Thyroid gland (tissue), 4 donors: ENCODE results near the gene CLP1. TPM values are rescaled to one million over a fixed set of nuclear protein-coding genes. Genes with fewer than 3 reads are reported as not detected.
A peak's percentile ranks its signal among the peaks of the same experiment; 100 is the strongest.

Source experiments
- DNase-seq, 2 donors: peaks; one replicate each; pipeline ENCODE4 v3.0.0-alpha.2; 2019
- H3K27ac ChIP-seq, 3 donors: fragments of 200-600 bp; sonication (generic); 1 replicate in 2 of 3; 2 replicates in 1 of 3; pipeline ENCODE4 v1.5.1; 2016 to 2019; ENCODE audit warnings: mild to moderate bottlenecking in 1 of 3, moderate library complexity in 1 of 3
- H3K27me3 ChIP-seq: fragments of 200-600 bp; sonication (generic); one replicate; pipeline ENCODE4 v1.5.1; 2019
- H3K36me3 ChIP-seq, 2 donors: fragments of 200-600 bp; sonication (generic); one replicate each; pipeline ENCODE4 v1.5.1; 2016 to 2019
- H3K4me1 ChIP-seq, 2 donors: fragments of 200-600 bp; sonication (generic); one replicate each; pipeline ENCODE4 v1.5.1; 2017 to 2019
- H3K4me3 ChIP-seq, 3 donors: fragments of 200-600 bp; sonication (generic); replicated peaks in 1 of 3; 1 replicate in 2 of 3; 2 replicates in 1 of 3; pipeline ENCODE4 v1.5.1; 2016; ENCODE audit warnings: mild to moderate bottlenecking in 1 of 3
- H3K9me3 ChIP-seq: fragments of 200-600 bp; sonication (generic); one replicate; pipeline ENCODE4 v1.5.1; 2017
- POLR2A ChIP-seq, 2 donors: fragments of 450-650 bp; IDR thresholded peaks; one replicate each; pipeline ENCODE4 v1.6.1; 2017; ENCODE audit warnings: antibody characterized with exemption in 2 of 2, mild to moderate bottlenecking in 2 of 2, moderate library complexity in 1 of 2
- WGBS, 2 donors: methylation state at CpG; one replicate each; pipeline ENCODE4 v1.1.5; 2017; 5-methylcytosine and 5-hydroxymethylcytosine counted together
- intact Hi-C: fragments of 100-400 bp; cut with DNase I; formaldehyde crosslinking; loops from one replicate; pipeline ENCODE4 v1.15.1; 2023
- total RNA-seq, 4 donors: library from RNA; depleted of rRNA; stranded (reverse); fragments of >200 nt; gene quantifications; one replicate each; pipeline ENCODE4 v1.2.3, GENCODE V29; 2016
- TF ChIP-seq, protein P1 (sequence below), 6 experiments: fragments of 200-600 bp in 3 of 6; fragments of 450-650 bp in 3 of 6; sonication (generic) in 3 of 6; IDR thresholded peaks; one replicate each; pipeline ENCODE4 v1.5.1; 2016 to 2019; ENCODE audit warnings: antibody characterized with exemption in 6 of 6, mild to moderate bottlenecking in 2 of 6, inconsistent platforms in 1 of 6, moderate library complexity in 1 of 6

Gene CLP1
- total RNA-seq, 4 donors from 2014 or later, result 10.7 to 15.9 (median 14.1) TPM

- intact Hi-C loops, result loop anchor here (10.0 kb wide), 1 partner anchor 303 kb away; no protein-coding TSS in a partner anchor
- no peak overlapping the region for H3K27ac ChIP-seq
- H3K36me3 ChIP-seq, result no peaks in the 10 kb centered on the region
- H3K27me3 ChIP-seq, result peaks cover 3% of the 10 kb centered on the region
- no peak for TF ChIP-seq POLR2A (IDR thresholded peaks at IDR 0.05)
- TF ChIP-seq, protein P1, sequence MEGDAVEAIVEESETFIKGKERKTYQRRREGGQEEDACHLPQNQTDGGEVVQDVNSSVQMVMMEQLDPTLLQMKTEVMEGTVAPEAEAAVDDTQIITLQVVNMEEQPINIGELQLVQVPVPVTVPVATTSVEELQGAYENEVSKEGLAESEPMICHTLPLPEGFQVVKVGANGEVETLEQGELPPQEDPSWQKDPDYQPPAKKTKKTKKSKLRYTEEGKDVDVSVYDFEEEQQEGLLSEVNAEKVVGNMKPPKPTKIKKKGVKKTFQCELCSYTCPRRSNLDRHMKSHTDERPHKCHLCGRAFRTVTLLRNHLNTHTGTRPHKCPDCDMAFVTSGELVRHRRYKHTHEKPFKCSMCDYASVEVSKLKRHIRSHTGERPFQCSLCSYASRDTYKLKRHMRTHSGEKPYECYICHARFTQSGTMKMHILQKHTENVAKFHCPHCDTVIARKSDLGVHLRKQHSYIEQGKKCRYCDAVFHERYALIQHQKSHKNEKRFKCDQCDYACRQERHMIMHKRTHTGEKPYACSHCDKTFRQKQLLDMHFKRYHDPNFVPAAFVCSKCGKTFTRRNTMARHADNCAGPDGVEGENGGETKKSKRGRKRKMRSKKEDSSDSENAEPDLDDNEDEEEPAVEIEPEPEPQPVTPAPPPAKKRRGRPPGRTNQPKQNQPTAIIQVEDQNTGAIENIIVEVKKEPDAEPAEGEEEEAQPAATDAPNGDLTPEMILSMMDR (IDR thresholded peaks at IDR 0.05), result no peak
- H3K4me3 ChIP-seq, result no peak overlapping the region
- peaks cover 47 to 79% of the 10 kb centered on the region in 2 donors for H3K4me1 ChIP-seq
- no peak for DNase-seq
- H3K9me3 ChIP-seq, result no peaks in the 10 kb centered on the region
- WGBS, 2 donors, result 3 to 6% methylated on average over 10 of the region's 10 CpGs
Measured at GRCh38 chr11:57647372-57647771, 10.2 kb upstream of the CLP1 start.

DNA sequence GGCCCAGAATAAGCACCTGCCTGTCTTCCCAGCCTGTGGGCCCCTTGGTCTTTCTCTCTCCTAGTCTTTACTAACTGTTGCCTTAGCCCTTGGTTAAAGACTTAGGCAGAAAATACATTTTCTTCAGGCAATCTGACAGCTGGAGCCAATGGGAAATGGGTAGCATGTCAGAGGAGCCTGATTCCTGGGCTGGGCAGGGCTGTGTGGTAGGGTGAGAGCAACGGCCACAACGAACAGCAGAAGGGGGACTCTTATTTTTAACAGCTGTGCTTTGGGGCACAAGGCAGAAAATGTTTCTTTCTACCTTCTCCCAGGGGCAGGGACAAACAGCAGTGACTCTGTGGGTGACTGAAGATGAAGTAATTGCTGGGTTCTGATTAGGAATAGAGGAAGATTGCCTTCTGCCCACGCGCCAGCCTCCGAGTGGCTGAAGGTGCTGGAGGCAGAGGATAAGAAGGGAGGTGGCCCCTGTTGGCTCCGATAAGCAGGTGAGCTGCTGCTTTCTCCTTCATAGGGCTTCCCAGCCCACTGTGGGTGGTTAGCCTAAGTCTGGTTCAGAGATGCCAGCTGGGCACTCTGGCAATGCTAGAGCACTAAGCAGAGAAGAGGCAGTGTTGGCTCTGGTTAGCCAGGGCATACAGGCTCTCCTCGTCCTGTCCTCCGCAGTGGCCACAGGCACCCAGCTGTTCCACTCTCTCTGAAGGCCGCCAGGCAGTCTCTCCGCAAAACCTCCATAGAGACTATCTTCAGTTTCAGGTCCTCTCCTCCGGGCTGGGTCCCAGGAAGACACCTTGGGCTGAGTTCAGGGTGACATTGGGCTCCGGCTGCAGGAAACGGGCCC lies 9.4 kb upstream of the CLP1 start:
- Histone ChIP-seq H3K4me3 (no peak overlapping the region), H3K27ac (no peak overlapping the region), H3K9me3 (no peaks in the 10 kb centered on the region), H3K27me3 (peaks cover 3% of the 10 kb centered on the region), H3K36me3 (no peaks in the 10 kb centered on the region), H3K4me1 (peaks cover 39 to 71% of the 10 kb centered on the region in 2 donors)
- intact Hi-C loops, result loop anchor here (10.0 kb wide), 1 partner anchor 303 kb away; no protein-coding TSS in a partner anchor
- peak in 1 of 2 donors; percentile 27 for DNase-seq
- TF ChIP-seq, protein P1 (IDR thresholded peaks at IDR 0.05), result no peak
- TF ChIP-seq POLR2A (IDR thresholded peaks at IDR 0.05), result no peak
- WGBS, 2 donors, result 10 to 12% methylated on average over 7 to 11 of the region's 13 CpGs

GRCh38 chr11:57648801-57649735 lies 8.5 kb upstream of the CLP1 start:
- H3K4me1 ChIP-seq, result peaks cover 36 to 62% of the 10 kb centered on the region in 2 donors
- no peaks in the 10 kb centered on the region for H3K36me3 ChIP-seq
- TF ChIP-seq, protein P1 (IDR thresholded peaks at IDR 0.05), result no peak
- TF ChIP-seq POLR2A (IDR thresholded peaks at IDR 0.05), result no peak
- H3K27me3 ChIP-seq, result peaks cover 3% of the 10 kb centered on the region
- peak overlapping the region in 1 of 3 donors; percentile 20 for H3K4me3 ChIP-seq
- no peaks in the 10 kb centered on the region for H3K9me3 ChIP-seq
- intact Hi-C loops, result loop anchor here (10.0 kb wide), 1 partner anchor 304 kb away; no protein-coding TSS in a partner anchor
- WGBS, 2 donors, result 3 to 5% methylated on average over 22 to 23 of the region's 23 CpGs
- H3K27ac ChIP-seq, result no peak overlapping the region
- DNase-seq, result no peak

DNA sequence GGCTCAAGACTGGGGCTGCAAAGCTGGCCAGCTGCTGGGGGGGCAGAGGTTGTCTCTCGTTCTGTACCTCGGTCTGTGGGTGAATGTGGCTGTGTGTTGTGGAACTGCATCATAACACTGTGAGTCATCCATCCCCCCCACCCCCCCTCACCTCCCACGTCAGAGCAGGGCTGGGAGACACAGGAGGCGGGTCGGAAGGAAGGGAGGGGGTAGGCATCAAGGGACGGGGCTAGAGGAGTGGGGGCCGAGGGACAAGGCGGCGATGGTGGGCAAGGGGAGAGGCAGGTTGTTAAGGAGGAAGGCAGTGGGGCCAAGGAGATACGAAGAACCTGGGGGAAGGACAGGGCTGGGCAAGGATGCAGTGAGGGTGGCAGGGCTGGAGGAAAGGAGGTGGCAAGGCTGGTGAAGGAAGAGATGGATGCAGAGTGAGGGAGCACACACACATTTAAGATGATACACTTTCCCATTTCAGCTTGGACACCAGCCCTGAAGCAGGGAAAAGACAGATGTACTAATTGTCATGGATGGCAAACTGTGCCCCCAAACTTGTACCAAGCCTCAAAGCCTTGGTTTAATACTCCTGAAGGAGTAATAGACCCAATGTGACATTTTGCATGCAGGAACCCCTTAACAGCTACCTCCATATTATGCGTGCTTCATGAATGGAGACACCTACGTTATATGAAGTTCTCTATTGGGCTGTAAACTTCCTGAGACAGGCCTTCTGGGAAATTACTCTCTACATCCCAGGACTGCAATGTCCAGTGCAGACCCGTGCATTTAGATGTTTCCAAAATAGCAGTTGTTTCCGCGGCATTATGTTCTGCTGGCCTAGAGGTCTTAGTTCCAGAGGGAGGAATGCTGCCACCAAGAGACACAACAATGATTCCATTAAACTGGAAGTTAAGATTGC lies 7.5 kb upstream of the CLP1 start, which contains the start of gene YPEL4:
Gene YPEL4 (minus strand): TSS at position 87 of the 913 bp plus-strand sequence. CDS start 2,805 bp downstream, outside the sequence.
- Histone ChIP-seq H3K9me3 (no peaks in the 10 kb centered on the region), H3K4me3 (peak within 1 kb of the TSS in 1 of 3 donors; percentile 20), H3K4me1 (peaks cover 27 to 52% of the 10 kb centered on the region in 2 donors), H3K36me3 (no peaks in the 10 kb centered on the region), H3K27me3 (peaks cover 3% of the 10 kb centered on the region), H3K27ac (no peak within 1 kb of the TSS)
- peak in 1 of 2 donors; percentile 26 for DNase-seq
- TF ChIP-seq, protein P1 (IDR thresholded peaks at IDR 0.05), result no peak
- TF ChIP-seq POLR2A (IDR thresholded peaks at IDR 0.05), result no peak
- 9 to 12% methylated on average over 15 of the region's 15 CpGs for WGBS, 2 donors
- intact Hi-C loops, result loop anchor here (10.0 kb wide), 1 partner anchor 305 kb away; no protein-coding TSS in a partner anchor
